Memory B cell (primary cell): ENCODE measurements around the gene PLCB4.

Experiments used
- ATAC-seq: fragments of 150-1000 bp; cut with Tn5 transposase; 2 replicates; pipeline ENCODE4 v1.10.0; 2021; ENCODE audit warnings: low read depth, mild to moderate bottlenecking, moderate library complexity
- DNase-seq, 2 donors: peaks; one replicate each; pipeline ENCODE4 v3.0.0; 2022; ENCODE audit warnings: low spot score in 2 of 2
- H3K27ac Mint-ChIP-seq: one replicate; pipeline ENCODE4 v1.8.0; 2022; ENCODE audit warnings: mild to moderate bottlenecking, moderate library complexity, mixed read lengths
- H3K27me3 Mint-ChIP-seq: one replicate; pipeline ENCODE4 v1.8.0; 2022; ENCODE audit warnings: mixed read lengths
- H3K36me3 Mint-ChIP-seq: one replicate; pipeline ENCODE4 v1.8.0; 2022; ENCODE audit warnings: mild to moderate bottlenecking, mixed read lengths
- H3K4me1 Mint-ChIP-seq: one replicate; pipeline ENCODE4 v1.8.0; 2022; ENCODE audit warnings: mixed read lengths
- H3K4me3 Mint-ChIP-seq: one replicate; pipeline ENCODE4 v1.8.0; 2022; ENCODE audit warnings: mild to moderate bottlenecking, moderate library complexity, mixed read lengths
- H3K9me3 Mint-ChIP-seq: one replicate; pipeline ENCODE4 v1.8.0; 2022; ENCODE audit warnings: mixed read lengths

The PLCB4 gene

GRCh38 chr20:9099372-9099771 lies 30.5 kb downstream of the PLCB4 start:
- DNase-seq (no peak), ATAC-seq (no peak)
- H3K4me3 Mint-ChIP-seq: no peak overlapping the region
- H3K36me3 Mint-ChIP-seq: no peaks in the 10 kb centered on the region
- no peaks in the 10 kb centered on the region for H3K27me3 Mint-ChIP-seq
- H3K9me3 Mint-ChIP-seq: no peaks in the 10 kb centered on the region
- H3K4me1 Mint-ChIP-seq: no peaks in the 10 kb centered on the region
- H3K27ac Mint-ChIP-seq: no peak overlapping the region

GRCh38 chr20:9100691-9101090 lies 31.8 kb downstream of the PLCB4 start:
- H3K9me3 Mint-ChIP-seq: peaks cover 1% of the 10 kb centered on the region
- H3K4me3 Mint-ChIP-seq: no peak overlapping the region
- no peaks in the 10 kb centered on the region for H3K27me3 Mint-ChIP-seq
- no peaks in the 10 kb centered on the region for H3K4me1 Mint-ChIP-seq
- no peaks in the 10 kb centered on the region for H3K36me3 Mint-ChIP-seq
- no peak overlapping the region for H3K27ac Mint-ChIP-seq
- ATAC-seq: no peak
- no peak for DNase-seq

- Mint-ChIP-seq H3K4me3 (no peak overlapping the region), H3K27ac (no peak overlapping the region), H3K4me1 (no peaks in the 10 kb centered on the region), H3K27me3 (no peaks in the 10 kb centered on the region), H3K9me3 (peaks cover 1% of the 10 kb centered on the region), H3K36me3 (no peaks in the 10 kb centered on the region)
- DNase-seq (no peak), ATAC-seq (no peak)
These were observed 33.6 kb downstream of the PLCB4 start for GRCh38 chr20:9102456-9102855.

GRCh38 chr20:9103955-9104354 lies 35.1 kb downstream of the PLCB4 start:
- Mint-ChIP-seq H3K36me3 (no peaks in the 10 kb centered on the region), H3K27ac (no peak overlapping the region), H3K4me3 (no peak overlapping the region), H3K4me1 (no peaks in the 10 kb centered on the region), H3K9me3 (peaks cover 3% of the 10 kb centered on the region), H3K27me3 (no peaks in the 10 kb centered on the region)
- ATAC-seq (no peak), DNase-seq (no peak)

- no peak overlapping the region for H3K27ac Mint-ChIP-seq
- ATAC-seq: no peak
- H3K4me1 Mint-ChIP-seq: no peaks in the 10 kb centered on the region
- H3K4me3 Mint-ChIP-seq: no peak overlapping the region
- peaks cover 3% of the 10 kb centered on the region for H3K9me3 Mint-ChIP-seq
- no peaks in the 10 kb centered on the region for H3K27me3 Mint-ChIP-seq
- no peak for DNase-seq
- H3K36me3 Mint-ChIP-seq: no peaks in the 10 kb centered on the region
These were observed 39.4 kb downstream of the PLCB4 start for GRCh38 chr20:9108260-9108659.

GRCh38 chr20:9109566-9109965 lies 40.7 kb downstream of the PLCB4 start:
- no peaks in the 10 kb centered on the region for H3K4me1 Mint-ChIP-seq

GRCh38 chr20:9110365-9110764 lies 41.5 kb downstream of the PLCB4 start:
- DNase-seq (no peak), ATAC-seq (no peak)
- Mint-ChIP-seq H3K27me3 (no peaks in the 10 kb centered on the region), H3K9me3 (peaks cover 1% of the 10 kb centered on the region), H3K4me3 (no peak overlapping the region), H3K36me3 (no peaks in the 10 kb centered on the region), H3K4me1 (no peaks in the 10 kb centered on the region), H3K27ac (no peak overlapping the region)

More at GRCh38 chr20:9109566-9109965, 40.7 kb downstream of the PLCB4 start:
- Mint-ChIP-seq H3K9me3 (peaks cover 2% of the 10 kb centered on the region), H3K4me3 (no peak overlapping the region), H3K27ac (no peak overlapping the region), H3K36me3 (no peaks in the 10 kb centered on the region), H3K27me3 (no peaks in the 10 kb centered on the region)
- ATAC-seq (no peak), DNase-seq (no peak)

- no peaks in the 10 kb centered on the region for H3K36me3 Mint-ChIP-seq
- H3K9me3 Mint-ChIP-seq: peaks cover 1% of the 10 kb centered on the region
- H3K4me1 Mint-ChIP-seq: no peaks in the 10 kb centered on the region
- H3K4me3 Mint-ChIP-seq: no peak overlapping the region
- ATAC-seq (no peak), DNase-seq (no peak)
- no peak overlapping the region for H3K27ac Mint-ChIP-seq
- H3K27me3 Mint-ChIP-seq: no peaks in the 10 kb centered on the region
These were observed 42.1 kb downstream of the PLCB4 start for GRCh38 chr20:9110916-9111432.

GRCh38 chr20:9112541-9113515 lies 43.9 kb downstream of the PLCB4 start:
- H3K4me1 Mint-ChIP-seq: no peaks in the 10 kb centered on the region
- peaks cover 1% of the 10 kb centered on the region for H3K9me3 Mint-ChIP-seq
- no peak for ATAC-seq
- no peaks in the 10 kb centered on the region for H3K36me3 Mint-ChIP-seq
- no peak for DNase-seq
- no peak overlapping the region for H3K4me3 Mint-ChIP-seq
- no peaks in the 10 kb centered on the region for H3K27me3 Mint-ChIP-seq
- no peak overlapping the region for H3K27ac Mint-ChIP-seq

GRCh38 chr20:9114709-9115108 lies 45.8 kb downstream of the PLCB4 start:
- Mint-ChIP-seq H3K27ac (no peak overlapping the region), H3K4me1 (no peaks in the 10 kb centered on the region), H3K9me3 (no peaks in the 10 kb centered on the region), H3K36me3 (no peaks in the 10 kb centered on the region), H3K27me3 (no peaks in the 10 kb centered on the region), H3K4me3 (no peak overlapping the region)
- DNase-seq (no peak), ATAC-seq (no peak)

- Mint-ChIP-seq H3K36me3 (no peaks in the 10 kb centered on the region), H3K27me3 (no peaks in the 10 kb centered on the region), H3K9me3 (peaks cover 2% of the 10 kb centered on the region), H3K27ac (no peak overlapping the region), H3K4me1 (no peaks in the 10 kb centered on the region), H3K4me3 (no peak overlapping the region)
- ATAC-seq: no peak
- no peak for DNase-seq
These were observed 48.7 kb downstream of the PLCB4 start for GRCh38 chr20:9117548-9117947.

- Mint-ChIP-seq H3K4me3 (no peak overlapping the region), H3K36me3 (no peaks in the 10 kb centered on the region), H3K9me3 (peaks cover 2% of the 10 kb centered on the region), H3K27ac (no peak overlapping the region), H3K27me3 (no peaks in the 10 kb centered on the region), H3K4me1 (no peaks in the 10 kb centered on the region)
- ATAC-seq (no peak), DNase-seq (no peak)
These were observed 50.9 kb downstream of the PLCB4 start for GRCh38 chr20:9119776-9120175.

GRCh38 chr20:9121211-9121610 lies 52.3 kb downstream of the PLCB4 start:
- no peaks in the 10 kb centered on the region for H3K4me1 Mint-ChIP-seq
- DNase-seq (no peak), ATAC-seq (no peak)
- no peaks in the 10 kb centered on the region for H3K27me3 Mint-ChIP-seq
- no peak overlapping the region for H3K27ac Mint-ChIP-seq
- no peak overlapping the region for H3K4me3 Mint-ChIP-seq
- H3K36me3 Mint-ChIP-seq: no peaks in the 10 kb centered on the region
- peaks cover 3% of the 10 kb centered on the region for H3K9me3 Mint-ChIP-seq

- Mint-ChIP-seq H3K27me3 (no peaks in the 10 kb centered on the region), H3K4me1 (no peaks in the 10 kb centered on the region), H3K27ac (no peak overlapping the region), H3K36me3 (no peaks in the 10 kb centered on the region), H3K9me3 (peaks cover 3% of the 10 kb centered on the region), H3K4me3 (no peak overlapping the region)
- ATAC-seq: no peak
- DNase-seq: no peak
These were observed 53.7 kb downstream of the PLCB4 start for GRCh38 chr20:9122571-9122970.

- no peaks in the 10 kb centered on the region for H3K36me3 Mint-ChIP-seq
- DNase-seq (no peak), ATAC-seq (no peak)
- no peak overlapping the region for H3K27ac Mint-ChIP-seq
- peaks cover 7% of the 10 kb centered on the region for H3K9me3 Mint-ChIP-seq
- no peaks in the 10 kb centered on the region for H3K27me3 Mint-ChIP-seq
- H3K4me3 Mint-ChIP-seq: no peak overlapping the region
- H3K4me1 Mint-ChIP-seq: no peaks in the 10 kb centered on the region
These were observed 57.6 kb downstream of the PLCB4 start for GRCh38 chr20:9126527-9126926.
